BLaER1 treated with 17β-estradiol and CSF1 and Interleukin-3, amounts not matched to agents 10 nM and 100 nM (cell line): ENCODE measurements around the gene PHF14.
A peak's percentile ranks its signal among the peaks of the same experiment; 100 is the strongest.

Experiments
- H3K27ac ChIP-seq, 11 experiments: shearing (Covaris generic); formaldehyde crosslinking; 2 replicates each; pipeline ENCODE4 v1.8.1; 2022
- H3K27me3 ChIP-seq, 11 experiments: shearing (Covaris generic); formaldehyde crosslinking; 2 replicates each; pipeline ENCODE4 v1.8.1; 2022
- H3K36me3 ChIP-seq, 11 experiments: shearing (Covaris generic); formaldehyde crosslinking; 2 replicates each; pipeline ENCODE4 v1.8.1; 2022
- H3K4me1 ChIP-seq, 10 experiments: shearing (Covaris generic); formaldehyde crosslinking; 2 replicates each; pipeline ENCODE4 v1.8.1; 2022
- H3K4me2 ChIP-seq, 11 experiments: shearing (Covaris generic); formaldehyde crosslinking; 2 replicates each; pipeline ENCODE4 v1.8.1; 2022
- H3K4me3 ChIP-seq, 10 experiments: shearing (Covaris generic); formaldehyde crosslinking; 2 replicates each; pipeline ENCODE4 v1.8.1; 2022
- H3K9ac ChIP-seq, 11 experiments: shearing (Covaris generic); formaldehyde crosslinking; 2 replicates each; pipeline ENCODE4 v1.8.1; 2022
- H3K9me3 ChIP-seq, 11 experiments: shearing (Covaris generic); formaldehyde crosslinking; replicated peaks in 1 of 11; 2 replicates each; pipeline ENCODE4 v1.8.1; 2022
- H4K20me1 ChIP-seq, 11 experiments: shearing (Covaris generic); formaldehyde crosslinking; 2 replicates each; pipeline ENCODE4 v1.8.1; 2022
- Cebpa-rat ChIP-seq, 11 experiments: shearing (Covaris generic); IDR thresholded peaks; 2 replicates each; pipeline ENCODE4 v1.8.1; 2022

PHF14 gene

GRCh38 chr7:11195502-11195901 is 221.8 kb downstream of the PHF14 start:
- no peak overlapping the region for H3K27ac ChIP-seq
- no peaks in the 10 kb centered on the region for H3K9me3 ChIP-seq
- H4K20me1 ChIP-seq = no peaks in the 10 kb centered on the region
- TF ChIP-seq Cebpa-rat (IDR thresholded peaks at IDR 0.05) = no peak
- H3K4me2 ChIP-seq = no peak overlapping the region
- no peak overlapping the region for H3K4me3 ChIP-seq
- H3K36me3 ChIP-seq = no peaks in the 10 kb centered on the region
- H3K27me3 ChIP-seq = no peaks in the 10 kb centered on the region
- H3K9ac ChIP-seq = no peak overlapping the region
- no peaks in the 10 kb centered on the region for H3K4me1 ChIP-seq

GRCh38 chr7:11196143-11196542 is 222.5 kb downstream of the PHF14 start:
- H3K9ac ChIP-seq = no peak overlapping the region
- no peak overlapping the region for H3K27ac ChIP-seq
- no peaks in the 10 kb centered on the region for H3K36me3 ChIP-seq
- H3K9me3 ChIP-seq = no peaks in the 10 kb centered on the region
- no peaks in the 10 kb centered on the region for H3K27me3 ChIP-seq
- H3K4me2 ChIP-seq = no peak overlapping the region
- no peaks in the 10 kb centered on the region for H4K20me1 ChIP-seq
- H3K4me1 ChIP-seq = no peaks in the 10 kb centered on the region
- no peak for TF ChIP-seq Cebpa-rat (IDR thresholded peaks at IDR 0.05)
- H3K4me3 ChIP-seq = no peak overlapping the region

GRCh38 chr7:11203224-11203623 is 229.6 kb downstream of the PHF14 start:
- Histone ChIP-seq H3K4me1 (no peaks in the 10 kb centered on the region), H4K20me1 (no peaks in the 10 kb centered on the region), H3K36me3 (no peaks in the 10 kb centered on the region), H3K9ac (no peak overlapping the region), H3K4me3 (no peak overlapping the region), H3K4me2 (no peak overlapping the region), H3K27me3 (no peaks in the 10 kb centered on the region), H3K27ac (no peak overlapping the region), H3K9me3 (no peaks in the 10 kb centered on the region)
- TF ChIP-seq Cebpa-rat (IDR thresholded peaks at IDR 0.05) = no peak

GRCh38 chr7:11203683-11204082 is 230.0 kb downstream of the PHF14 start:
- Histone ChIP-seq H3K27ac (no peak overlapping the region), H4K20me1 (no peaks in the 10 kb centered on the region), H3K4me3 (no peak overlapping the region), H3K4me1 (no peaks in the 10 kb centered on the region), H3K4me2 (no peak overlapping the region), H3K36me3 (no peaks in the 10 kb centered on the region), H3K27me3 (no peaks in the 10 kb centered on the region), H3K9ac (no peak overlapping the region), H3K9me3 (no peaks in the 10 kb centered on the region)
- TF ChIP-seq Cebpa-rat (IDR thresholded peaks at IDR 0.05) = no peak

- Histone ChIP-seq H3K4me3 (no peak overlapping the region), H3K9ac (no peak overlapping the region), H3K27ac (no peak overlapping the region), H3K4me2 (no peak overlapping the region; a peak in 1 of 22 replicates), H3K4me1 (peaks cover 2 to 10% (median 7%) of the 10 kb centered on the region in 10 experiments; a peak in 13 of 20 replicates), H3K36me3 (no peaks in the 10 kb centered on the region), H3K9me3 (no peaks in the 10 kb centered on the region), H4K20me1 (no peaks in the 10 kb centered on the region), H3K27me3 (no peaks in the 10 kb centered on the region)
- no peak for TF ChIP-seq Cebpa-rat (IDR thresholded peaks at IDR 0.05)
Observed at GRCh38 chr7:11206177-11206899, 232.7 kb downstream of the PHF14 start.

GRCh38 chr7:11207565-11207964 is 233.9 kb downstream of the PHF14 start:
- no peak overlapping the region for H3K4me2 ChIP-seq
- no peak overlapping the region for H3K4me3 ChIP-seq
- TF ChIP-seq Cebpa-rat (IDR thresholded peaks at IDR 0.05) = no peak
- no peaks in the 10 kb centered on the region for H3K36me3 ChIP-seq
- H3K9me3 ChIP-seq = no peaks in the 10 kb centered on the region
- H3K9ac ChIP-seq = no peak overlapping the region
- no peaks in the 10 kb centered on the region for H4K20me1 ChIP-seq
- H3K4me1 ChIP-seq = peaks cover 4 to 20% (median 9%) of the 10 kb centered on the region in 10 experiments; a peak in 13 of 20 replicates
- no peaks in the 10 kb centered on the region for H3K27me3 ChIP-seq
- H3K27ac ChIP-seq = no peak overlapping the region

GRCh38 chr7:11208883-11209465 is 235.3 kb downstream of the PHF14 start:
- no peak overlapping the region for H3K9ac ChIP-seq
- no peaks in the 10 kb centered on the region for H3K36me3 ChIP-seq
- H3K27me3 ChIP-seq = no peaks in the 10 kb centered on the region
- no peak overlapping the region for H3K4me2 ChIP-seq
- no peak overlapping the region for H3K27ac ChIP-seq
- peaks cover 4 to 24% (median 9%) of the 10 kb centered on the region in 10 experiments; a peak in 13 of 20 replicates for H3K4me1 ChIP-seq
- TF ChIP-seq Cebpa-rat (IDR thresholded peaks at IDR 0.05) = no peak
- no peak overlapping the region for H3K4me3 ChIP-seq
- no peaks in the 10 kb centered on the region for H4K20me1 ChIP-seq
- no peaks in the 10 kb centered on the region for H3K9me3 ChIP-seq

- Histone ChIP-seq H3K9me3 (no peaks in the 10 kb centered on the region), H3K4me2 (peak overlapping the region in 1 of 11 experiments; percentile 67; a peak in 2 of 22 replicates), H3K27me3 (no peaks in the 10 kb centered on the region), H3K36me3 (no peaks in the 10 kb centered on the region), H3K27ac (no peak overlapping the region), H4K20me1 (no peaks in the 10 kb centered on the region), H3K4me3 (no peak overlapping the region), H3K4me1 (peaks cover 4 to 29% (median 9%) of the 10 kb centered on the region in 10 experiments; a peak in 13 of 20 replicates), H3K9ac (no peak overlapping the region)
- no peak for TF ChIP-seq Cebpa-rat (IDR thresholded peaks at IDR 0.05)
Observed at GRCh38 chr7:11210374-11210773, 236.7 kb downstream of the PHF14 start.

GRCh38 chr7:11212080-11212711 is 238.5 kb downstream of the PHF14 start:
- peak overlapping the region in 3 of 11 experiments; percentile 48 to 67 (median 64); a peak in 4 of 22 replicates for H3K4me2 ChIP-seq
- H3K9ac ChIP-seq = no peak overlapping the region

More at GRCh38 chr7:11212080-11212711, 238.5 kb downstream of the PHF14 start:
- Histone ChIP-seq H3K4me1 (peaks cover 4 to 29% (median 9%) of the 10 kb centered on the region in 10 experiments; a peak in 13 of 20 replicates), H4K20me1 (no peaks in the 10 kb centered on the region), H3K4me3 (no peak overlapping the region), H3K27me3 (no peaks in the 10 kb centered on the region), H3K27ac (no peak overlapping the region), H3K36me3 (no peaks in the 10 kb centered on the region), H3K9me3 (no peaks in the 10 kb centered on the region)
- no peak for TF ChIP-seq Cebpa-rat (IDR thresholded peaks at IDR 0.05)
